Left lung (tissue), 10 donors: ENCODE results near the gene L1TD1. TPM values are rescaled to one million over a fixed set of nuclear protein-coding genes. Genes with fewer than 3 reads are reported as not detected.
"Not testable (repeated sequence)": the region's sequence is repeated elsewhere in the genome, so short reads cannot be mapped to it uniquely, and the experiment has no call there.

Source experiments
- ATAC-seq: fragments of 200-7000 bp; cut with Tn5 transposase; one replicate; pipeline ENCODE4 v1.9.1; 2020; ENCODE audit warnings: moderate library complexity
- DNase-seq, 4 donors: peaks; one replicate each; pipeline ENCODE4 v3.0.0-alpha.2; 2013 to 2020
- H3K27ac ChIP-seq, 2 donors: fragments of 200-600 bp; sonication (generic) in 1 of 2; one replicate each; pipeline versions ENCODE4 v1.5.0 to v1.8.0; 2020 to 2021
- H3K27me3 ChIP-seq, 2 donors: fragments of 200-600 bp; sonication (generic) in 1 of 2; one replicate each; pipeline versions ENCODE4 v1.5.0 to v1.8.0; 2020 to 2021
- H3K36me3 ChIP-seq, 2 donors: fragments of 200-600 bp; sonication (generic) in 1 of 2; one replicate each; pipeline versions ENCODE4 v1.5.0 to v1.8.0; 2020 to 2021
- H3K4me1 ChIP-seq, 2 donors: fragments of 200-600 bp; one replicate each; pipeline ENCODE4 v1.8.0; 2021
- H3K4me3 ChIP-seq, 2 donors: fragments of 200-600 bp; sonication (generic) in 1 of 2; one replicate each; pipeline versions ENCODE4 v1.5.0 to v1.8.0; 2020 to 2021; ENCODE audit warnings: mild to moderate bottlenecking in 1 of 2
- H3K9me3 ChIP-seq, 2 donors: fragments of 200-600 bp; sonication (generic) in 1 of 2; one replicate each; pipeline versions ENCODE4 v1.5.0 to v1.8.0; 2020 to 2021
- CTCF ChIP-seq, 2 donors: fragments of 200-600 bp; sonication (generic) in 1 of 2; IDR thresholded peaks; one replicate each; pipeline versions ENCODE4 v1.5.0 to v1.8.0; 2021; ENCODE audit warnings: antibody characterized with exemption in 2 of 2
- intact Hi-C, 2 donors: fragments of 100-400 bp; cut with DNase I; formaldehyde crosslinking; loops; one replicate each; pipeline versions ENCODE4 v1.11.2 to v1.14.2; 2022
- polyA plus RNA-seq, 6 donors: library from polyadenylated mRNA; unstranded; fragments of 120-200 nt; gene quantifications; one replicate each; pipeline ENCODE4 v1.2.1, GENCODE V29; 2013; ENCODE audit not compliant: insufficient read length in 6 of 6
- total RNA-seq, 2 donors: library from RNA; stranded (reverse); fragmentation: NEBNext Ultra II Directional; extraction: Animal tissue kit (Norgen Biotek cat#: 25700); gene quantifications; one replicate each; pipeline ENCODE4 v1.2.1, GENCODE V29; 2021
- donor health status: DM: no; HTN: yes; CAD: no.
- donor health status: DM: no; HTN: no; CAD: no.

The L1TD1 gene
- total and polyA plus RNA-seq, 8 donors = 0.93 to 8.4 (median 6.2) TPM

GRCh38 chr1:62235576-62235975 lies 40.9 kb downstream of the L1TD1 start:
- TF ChIP-seq CTCF (IDR thresholded peaks at IDR 0.05) = no peak
- H3K4me1 ChIP-seq = no peaks in the 10 kb centered on the region
- H3K27ac ChIP-seq = no peak overlapping the region
- no peaks in the 10 kb centered on the region for H3K27me3 ChIP-seq
- intact Hi-C loops = no loop called here
- no peak for ATAC-seq
- no peak overlapping the region for H3K4me3 ChIP-seq
- DNase-seq = no peak
- H3K36me3 ChIP-seq = no peaks in the 10 kb centered on the region
- H3K9me3 ChIP-seq = no peaks in the 10 kb centered on the region

- Histone ChIP-seq H3K4me1 (no peaks in the 10 kb centered on the region), H3K27ac (no peak overlapping the region), H3K9me3 (no peaks in the 10 kb centered on the region), H3K27me3 (no peaks in the 10 kb centered on the region), H3K4me3 (no peak overlapping the region), H3K36me3 (no peaks in the 10 kb centered on the region)
- intact Hi-C loops = no loop called here
- DNase-seq (no peak), ATAC-seq (no peak)
- TF ChIP-seq CTCF (IDR thresholded peaks at IDR 0.05) = no peak
Observed at GRCh38 chr1:62237361-62237760, 42.7 kb downstream of the L1TD1 start.

- intact Hi-C loops = no loop called here
- no peaks in the 10 kb centered on the region for H3K36me3 ChIP-seq
- DNase-seq = no peak
- H3K4me1 ChIP-seq = no peaks in the 10 kb centered on the region
- H3K27ac ChIP-seq = no peak overlapping the region
- H3K9me3 ChIP-seq = no peaks in the 10 kb centered on the region
- H3K27me3 ChIP-seq = no peaks in the 10 kb centered on the region
- no peak for TF ChIP-seq CTCF (IDR thresholded peaks at IDR 0.05)
- ATAC-seq = no peak
- no peak overlapping the region for H3K4me3 ChIP-seq
Observed at GRCh38 chr1:62237950-62238374, 43.3 kb downstream of the L1TD1 start.

- no peaks in the 10 kb centered on the region for H3K9me3 ChIP-seq
- intact Hi-C loops = no loop called here
- no peak overlapping the region for H3K4me3 ChIP-seq
- ATAC-seq = no peak
- TF ChIP-seq CTCF (IDR thresholded peaks at IDR 0.05) = no peak
- H3K27me3 ChIP-seq = no peaks in the 10 kb centered on the region
- H3K27ac ChIP-seq = no peak overlapping the region
- no peaks in the 10 kb centered on the region for H3K4me1 ChIP-seq
- H3K36me3 ChIP-seq = no peaks in the 10 kb centered on the region
- no peak for DNase-seq
Observed at GRCh38 chr1:62238507-62238906, 43.9 kb downstream of the L1TD1 start.

- H3K4me3 ChIP-seq, H3K27ac ChIP-seq, intact Hi-C loops, H3K4me1 ChIP-seq, ATAC-seq, H3K27me3 ChIP-seq, H3K36me3 ChIP-seq, H3K9me3 ChIP-seq, DNase-seq: not testable (repeated sequence)
Observed at GRCh38 chr1:62239652-62240403, 45.2 kb downstream of the L1TD1 start.
